GM23248 (cell line): Measurements from ENCODE around the gene DCANP1. TPM values are rescaled to one million over a fixed set of nuclear protein-coding genes. Genes with fewer than 3 reads are reported as not detected.

Source experiments
- DNase-seq: peaks from one replicate; pipeline ENCODE4 v3.0.0-alpha.2; 2015
- H2AFZ ChIP-seq: fragments of 200-600 bp; sonication (generic); 2 replicates; pipeline ENCODE4 v1.6.1; 2016; ENCODE audit warnings: antibody characterized with exemption
- H3F3A ChIP-seq: fragments of 200-600 bp; sonication (generic); 2 replicates; pipeline ENCODE4 v1.6.1; 2016; ENCODE audit warnings: mild to moderate bottlenecking, antibody characterized with exemption, mixed run types; ENCODE audit not compliant: insufficient read depth
- H3K27ac ChIP-seq: fragments of 200-600 bp; sonication (generic); 2 replicates; pipeline ENCODE4 v1.5.1; 2016; ENCODE audit warnings: mild to moderate bottlenecking
- H3K27me3 ChIP-seq: fragments of 200-600 bp; sonication (generic); replicated peaks from 2 replicates; pipeline ENCODE4 v1.6.1; 2016; ENCODE audit warnings: mild to moderate bottlenecking; ENCODE audit not compliant: insufficient read depth
- H3K36me3 ChIP-seq: fragments of 200-600 bp; sonication (generic); 2 replicates; pipeline ENCODE4 v1.6.1; 2016; ENCODE audit warnings: low read depth, mild to moderate bottlenecking
- H3K4me1 ChIP-seq: fragments of 200-600 bp; sonication (generic); 2 replicates; pipeline ENCODE4 v1.6.1; 2016; ENCODE audit warnings: mild to moderate bottlenecking; ENCODE audit not compliant: insufficient read depth
- H3K4me2 ChIP-seq: fragments of 200-600 bp; sonication (generic); one replicate; pipeline ENCODE4 v1.6.1; 2016; ENCODE audit warnings: mild to moderate bottlenecking; ENCODE audit not compliant: unreplicated experiment
- H3K4me3 ChIP-seq: fragments of 200-600 bp; sonication (generic); 2 replicates; pipeline ENCODE4 v1.5.1; 2016; ENCODE audit warnings: mild to moderate bottlenecking
- H3K79me2 ChIP-seq: fragments of 200-600 bp; sonication (generic); 2 replicates; pipeline ENCODE4 v1.6.1; 2016; ENCODE audit warnings: mild to moderate bottlenecking; ENCODE audit not compliant: insufficient read depth
- H3K9ac ChIP-seq: fragments of 200-600 bp; sonication (generic); 2 replicates; pipeline ENCODE4 v1.6.1; 2016; ENCODE audit warnings: mild to moderate bottlenecking
- H3K9me2 ChIP-seq: fragments of 200-600 bp; sonication (generic); 2 replicates; pipeline ENCODE4 v1.6.1; 2016; ENCODE audit warnings: mixed run types, mild to moderate bottlenecking, moderate library complexity; ENCODE audit not compliant: insufficient read depth
- H3K9me3 ChIP-seq: fragments of 200-600 bp; sonication (generic); one replicate; pipeline ENCODE4 v1.6.1; 2017; ENCODE audit warnings: low read depth
- H4K20me1 ChIP-seq: fragments of 200-600 bp; sonication (generic); 2 replicates; pipeline ENCODE4 v1.6.0; 2016; ENCODE audit not compliant: insufficient read depth
- EZH2 ChIP-seq: fragments of 200-600 bp; sonication (generic); IDR thresholded peaks from 2 replicates; pipeline ENCODE4 v1.6.1; 2018; ENCODE audit warnings: antibody characterized with exemption, mild to moderate bottlenecking; ENCODE audit not compliant: insufficient read depth, poor library complexity, severe bottlenecking
- EZH2phosphoT487 ChIP-seq: fragments of 200-600 bp; sonication (generic); IDR thresholded peaks from 2 replicates; pipeline ENCODE4 v1.6.1; 2018; ENCODE audit warnings: antibody characterized with exemption, moderate library complexity, mild to moderate bottlenecking, low read depth; ENCODE audit not compliant: insufficient read depth
- WGBS, 2 experiments: methylation state at CpG; one replicate each; pipeline ENCODE4 v1.1.6; 2015 to 2017; ENCODE audit warnings: low lambda C conversion rate in 2 of 2, low coverage in 1 of 2; ENCODE audit errors: missing lambda C conversion rate in 2 of 2; 5-methylcytosine and 5-hydroxymethylcytosine counted together
- in situ Hi-C: fragments of 300-500 bp; cut with MboI; formaldehyde crosslinking; loops from 2 replicates; pipeline ENCODE4 v1.15.0; 2020
- polyA plus RNA-seq: library from polyadenylated mRNA; unstranded; fragments of >200 nt; fragmentation: Nextera tagmentation; extraction: Ambion mirVana; gene quantifications from 2 replicates; pipeline ENCODE4 v1.2.1, GENCODE V29; 2016
- total RNA-seq: library from RNA; depleted of rRNA; stranded (reverse); fragments of >200 nt; shearing (Covaris generic); gene quantifications from 2 replicates; pipeline ENCODE4 v1.2.3, GENCODE V29; 2014

DCANP1 gene
- total and polyA plus RNA-seq, 2 experiments from 2014 or later: not detected

GRCh38 chr5:135469911-135470310 lies 22.8 kb upstream of the DCANP1 start:
- Histone ChIP-seq H3K27me3 (peaks cover 60% of the 10 kb centered on the region), H3K9me3 (no peaks in the 10 kb centered on the region), H3K4me1 (no peaks in the 10 kb centered on the region), H3K9me2 (no peaks in the 10 kb centered on the region), H3K9ac (no peak overlapping the region), H3K79me2 (no peaks in the 10 kb centered on the region), H3K27ac (no peak overlapping the region), H2AFZ (no peak overlapping the region), H4K20me1 (no peaks in the 10 kb centered on the region), H3K4me3 (no peak overlapping the region), H3K36me3 (no peaks in the 10 kb centered on the region), H3K4me2 (no peak overlapping the region), H3F3A (no peaks in the 10 kb centered on the region)
- 76 to 79% methylated on average over 5 of the region's 5 CpGs for WGBS, 2 experiments
- TF ChIP-seq EZH2phosphoT487: no peak
- in situ Hi-C loops: loop anchor here (5.0 to 10.0 kb wide), 2 partner anchors 82 to 345 kb away; no protein-coding TSS in a partner anchor
- DNase-seq: no peak

- DNase-seq: no peak
- no peaks in the 10 kb centered on the region for H3F3A ChIP-seq
- H3K27ac ChIP-seq: no peak overlapping the region
- H3K9me3 ChIP-seq: no peaks in the 10 kb centered on the region
- H3K9me2 ChIP-seq: no peaks in the 10 kb centered on the region
- H3K36me3 ChIP-seq: no peaks in the 10 kb centered on the region
- no peak overlapping the region for H3K4me2 ChIP-seq
- H3K4me3 ChIP-seq: no peak overlapping the region
- 66 to 80% methylated on average over 2 of the region's 2 CpGs for WGBS, 2 experiments
- TF ChIP-seq EZH2phosphoT487 (no peak), EZH2 (no peak)
- H4K20me1 ChIP-seq: no peaks in the 10 kb centered on the region
- H3K79me2 ChIP-seq: no peaks in the 10 kb centered on the region
- H2AFZ ChIP-seq: no peak overlapping the region
- no peak overlapping the region for H3K9ac ChIP-seq
- in situ Hi-C loops: loop anchor here (5.0 to 10.0 kb wide), 2 partner anchors 84 to 346 kb away; no protein-coding TSS in a partner anchor
- no peaks in the 10 kb centered on the region for H3K4me1 ChIP-seq
- H3K27me3 ChIP-seq: peaks cover 57% of the 10 kb centered on the region
These were observed 21.4 kb upstream of the DCANP1 start for GRCh38 chr5:135468541-135468940.

- Histone ChIP-seq H2AFZ (no peak overlapping the region), H3K9ac (no peak overlapping the region), H3K4me1 (no peaks in the 10 kb centered on the region), H3K4me3 (no peak overlapping the region), H3F3A (no peaks in the 10 kb centered on the region), H3K27me3 (peaks cover 57% of the 10 kb centered on the region), H3K9me2 (no peaks in the 10 kb centered on the region), H4K20me1 (no peaks in the 10 kb centered on the region), H3K9me3 (no peaks in the 10 kb centered on the region), H3K27ac (no peak overlapping the region), H3K4me2 (no peak overlapping the region), H3K36me3 (no peaks in the 10 kb centered on the region), H3K79me2 (no peaks in the 10 kb centered on the region)
- in situ Hi-C loops: loop anchor here (5.0 to 10.0 kb wide), 2 partner anchors 84 to 347 kb away; no protein-coding TSS in a partner anchor
- TF ChIP-seq EZH2 (no peak), EZH2phosphoT487 (no peak)
- 67 to 75% methylated on average over 4 of the region's 4 CpGs for WGBS, 2 experiments
- DNase-seq: no peak
These were observed 20.8 kb upstream of the DCANP1 start for GRCh38 chr5:135467871-135468485.

GRCh38 chr5:135467051-135467625 lies 20.0 kb upstream of the DCANP1 start:
- H3K36me3 ChIP-seq: no peaks in the 10 kb centered on the region
- no peaks in the 10 kb centered on the region for H4K20me1 ChIP-seq
- H3K9me2 ChIP-seq: no peaks in the 10 kb centered on the region
- no peak overlapping the region for H2AFZ ChIP-seq
- 70 to 77% methylated on average over 14 to 15 of the region's 15 CpGs for WGBS, 2 experiments
- no peak for TF ChIP-seq EZH2
- no peak for TF ChIP-seq EZH2phosphoT487
- no peaks in the 10 kb centered on the region for H3K79me2 ChIP-seq
- H3K4me3 ChIP-seq: no peak overlapping the region
- no peak overlapping the region for H3K27ac ChIP-seq
- H3K9ac ChIP-seq: no peak overlapping the region
- DNase-seq: no peak
- in situ Hi-C loops: loop anchor here (5.0 to 10.0 kb wide), 2 partner anchors 85 to 348 kb away; no protein-coding TSS in a partner anchor
- H3K27me3 ChIP-seq: peaks cover 50% of the 10 kb centered on the region
- no peaks in the 10 kb centered on the region for H3F3A ChIP-seq
- H3K4me1 ChIP-seq: no peaks in the 10 kb centered on the region
- no peaks in the 10 kb centered on the region for H3K9me3 ChIP-seq
- no peak overlapping the region for H3K4me2 ChIP-seq
